HepG2 (cell line): ENCODE data around the gene COPS7A. TPM values are rescaled to one million over a fixed set of nuclear protein-coding genes. Genes with fewer than 3 reads are reported as not detected.

Experiments
- AKAP8 ChIP-seq: sonication (generic); formaldehyde crosslinking; IDR thresholded peaks from 2 replicates; pipeline ENCODE4 v1.5.1; 2020; ENCODE audit warnings: mild to moderate bottlenecking, missing genetic modification reagents
- ATF7 ChIP-seq, 2 experiments: fragments of 450-650 bp in 1 of 2; sonication (generic) in 1 of 2; formaldehyde crosslinking in 1 of 2; IDR thresholded peaks; 2 replicates each; pipeline versions ENCODE4 v1.4.0 to v1.6.1; 2016 to 2020; ENCODE audit warnings: antibody characterized with exemption in 1 of 2, mild to moderate bottlenecking in 1 of 2, missing genetic modification reagents in 1 of 2
- HOXA7 ChIP-seq: sonication (generic); formaldehyde crosslinking; IDR thresholded peaks from 2 replicates; pipeline ENCODE4 v1.8.1; 2022; ENCODE audit warnings: mild to moderate bottlenecking, missing genetic modification reagents, moderate library complexity
- ISX ChIP-seq: sonication (generic); formaldehyde crosslinking; conservative IDR thresholded peaks from 2 replicates; pipeline ENCODE4 v1.5.0; 2020; ENCODE audit warnings: missing genetic modification reagents
- MED1 ChIP-seq: sonication (generic); formaldehyde crosslinking; IDR thresholded peaks from 2 replicates; pipeline ENCODE4 v1.4.0; 2020; ENCODE audit warnings: missing genetic modification reagents
- ZMYM4 ChIP-seq: sonication (generic); formaldehyde crosslinking; IDR thresholded peaks from 2 replicates; pipeline ENCODE4 v1.8.1; 2023; ENCODE audit warnings: mild to moderate bottlenecking, missing genetic modification reagents
- ZNF644 ChIP-seq: IDR thresholded peaks from 2 replicates; pipeline ENCODE4 v1.6.1; 2016; ENCODE audit warnings: low read depth
- ZNF883 ChIP-seq: sonication (generic); formaldehyde crosslinking; IDR thresholded peaks from 2 replicates; pipeline ENCODE4 v1.5.1; 2020; ENCODE audit warnings: mild to moderate bottlenecking, missing genetic modification reagents; ENCODE audit errors: not compliant biosample characterization
- ZNF891 ChIP-seq: sonication (generic); formaldehyde crosslinking; IDR thresholded peaks from 2 replicates; pipeline ENCODE4 v1.5.0; 2020; ENCODE audit warnings: mild to moderate bottlenecking, missing genetic modification reagents
- polyA plus RNA-seq, 8 experiments: library from polyadenylated mRNA; depleted of rRNA in 3 of 8; stranded (reverse) in 7 of 8; unstranded in 1 of 8; fragments of >200 nt; fragmentation: Illumina TruSeq in 4 of 8; extraction: Trizol in 4 of 8; gene quantifications; 2 replicates each; pipeline versions ENCODE4 v1.2.1 to v1.2.3, GENCODE V29; 2011 to 2016; ENCODE audit warnings: low read depth in 4 of 8, missing spikeins in 1 of 8, mixed read lengths in 1 of 8; ENCODE audit not compliant: insufficient read depth in 1 of 8
- total RNA-seq, 5 experiments: library from RNA; depleted of rRNA; stranded (reverse); fragments of >200 nt; fragmentation: Illumina TruSeq; extraction: Trizol; gene quantifications; 2 replicates each; pipeline ENCODE4 v1.2.3, GENCODE V29; 2016; ENCODE audit warnings: low read depth in 1 of 5
- TF ChIP-seq, protein P1 (sequence below): fragments of 450-650 bp; IDR thresholded peaks from 2 replicates; pipeline ENCODE4 v1.6.1; 2017; ENCODE audit warnings: mild to moderate bottlenecking
- TF ChIP-seq, protein P2 (sequence below): IDR thresholded peaks from 2 replicates; pipeline ENCODE4 v1.6.1; 2016; ENCODE audit warnings: low read depth, borderline replicate concordance
- TF ChIP-seq, protein P3 (sequence below): sonication (generic); formaldehyde crosslinking; IDR thresholded peaks from 2 replicates; pipeline ENCODE4 v1.4.0; 2020; ENCODE audit warnings: missing genetic modification reagents, borderline replicate concordance
- TF ChIP-seq, protein P4 (sequence below): sonication (generic); formaldehyde crosslinking; IDR thresholded peaks from 2 replicates; pipeline ENCODE4 v1.4.0; 2020; ENCODE audit warnings: mild to moderate bottlenecking, missing genetic modification reagents
- TF ChIP-seq, protein P5 (sequence below): IDR thresholded peaks from 2 replicates; pipeline ENCODE4 v1.6.1; 2018; ENCODE audit warnings: missing genetic modification reagents
- TF ChIP-seq, protein P6 (sequence below): sonication (generic); formaldehyde crosslinking; IDR thresholded peaks from 2 replicates; pipeline ENCODE4 v1.4.0; 2020; ENCODE audit warnings: missing genetic modification reagents

Gene COPS7A
- total and polyA plus RNA-seq, 2 of the 13 experiments (the other 11 are each of a cell fraction or from before 2014, with no cell fraction given), result 40.0 to 73.6 TPM

DNA sequence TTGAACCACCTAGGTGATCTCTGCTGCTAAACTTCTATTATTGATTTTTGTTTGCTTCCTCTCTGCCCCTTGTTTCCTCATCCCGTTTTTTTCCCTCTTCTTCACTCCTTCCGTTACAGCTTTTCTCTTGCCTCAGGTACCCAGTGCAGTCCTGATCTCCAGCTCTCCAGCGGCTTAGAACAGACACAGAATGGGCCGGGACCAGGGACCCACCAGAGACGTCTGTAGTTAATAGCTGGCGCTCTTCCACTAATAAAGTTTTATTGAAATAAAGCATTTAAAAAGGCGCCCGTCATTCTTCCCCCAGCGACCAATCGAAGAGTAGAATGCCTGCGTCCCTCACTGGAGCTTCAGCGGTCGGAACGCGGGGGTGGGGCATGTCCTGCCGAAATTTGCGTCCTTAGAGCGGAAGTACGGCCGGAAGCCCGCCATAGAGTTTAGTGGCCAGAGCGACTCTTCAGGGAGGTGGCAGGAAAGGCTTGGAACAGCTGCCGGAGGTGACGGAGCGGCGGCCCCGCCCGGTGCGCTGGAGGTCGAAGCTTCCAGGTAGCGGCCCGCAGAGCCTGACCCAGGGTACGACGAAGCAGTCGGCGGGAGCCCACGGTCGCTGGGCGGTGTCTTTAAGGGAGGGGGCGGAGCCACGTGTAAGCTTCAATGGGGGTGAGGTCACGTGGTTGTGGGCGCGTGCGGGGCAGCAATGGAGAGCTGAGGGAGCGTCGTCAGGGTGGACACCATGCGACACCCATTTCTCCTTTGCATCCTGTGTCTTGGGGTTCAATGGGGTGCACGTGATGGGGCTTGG is at the start of gene COPS7A (continued):
- TF ChIP-seq, protein P1, sequence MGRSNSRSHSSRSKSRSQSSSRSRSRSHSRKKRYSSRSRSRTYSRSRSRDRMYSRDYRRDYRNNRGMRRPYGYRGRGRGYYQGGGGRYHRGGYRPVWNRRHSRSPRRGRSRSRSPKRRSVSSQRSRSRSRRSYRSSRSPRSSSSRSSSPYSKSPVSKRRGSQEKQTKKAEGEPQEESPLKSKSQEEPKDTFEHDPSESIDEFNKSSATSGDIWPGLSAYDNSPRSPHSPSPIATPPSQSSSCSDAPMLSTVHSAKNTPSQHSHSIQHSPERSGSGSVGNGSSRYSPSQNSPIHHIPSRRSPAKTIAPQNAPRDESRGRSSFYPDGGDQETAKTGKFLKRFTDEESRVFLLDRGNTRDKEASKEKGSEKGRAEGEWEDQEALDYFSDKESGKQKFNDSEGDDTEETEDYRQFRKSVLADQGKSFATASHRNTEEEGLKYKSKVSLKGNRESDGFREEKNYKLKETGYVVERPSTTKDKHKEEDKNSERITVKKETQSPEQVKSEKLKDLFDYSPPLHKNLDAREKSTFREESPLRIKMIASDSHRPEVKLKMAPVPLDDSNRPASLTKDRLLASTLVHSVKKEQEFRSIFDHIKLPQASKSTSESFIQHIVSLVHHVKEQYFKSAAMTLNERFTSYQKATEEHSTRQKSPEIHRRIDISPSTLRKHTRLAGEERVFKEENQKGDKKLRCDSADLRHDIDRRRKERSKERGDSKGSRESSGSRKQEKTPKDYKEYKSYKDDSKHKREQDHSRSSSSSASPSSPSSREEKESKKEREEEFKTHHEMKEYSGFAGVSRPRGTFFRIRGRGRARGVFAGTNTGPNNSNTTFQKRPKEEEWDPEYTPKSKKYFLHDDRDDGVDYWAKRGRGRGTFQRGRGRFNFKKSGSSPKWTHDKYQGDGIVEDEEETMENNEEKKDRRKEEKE, result no peak
- no peak; the same call in 1 of the 2 replicates for TF ChIP-seq ISX (CRISPR knock-in tag)
- TF ChIP-seq, protein P2, sequence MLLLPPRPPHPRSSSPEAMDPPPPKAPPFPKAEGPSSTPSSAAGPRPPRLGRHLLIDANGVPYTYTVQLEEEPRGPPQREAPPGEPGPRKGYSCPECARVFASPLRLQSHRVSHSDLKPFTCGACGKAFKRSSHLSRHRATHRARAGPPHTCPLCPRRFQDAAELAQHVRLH, result peak; percentile 76
- no peak for TF ChIP-seq ATF7 (IDR thresholded peaks at IDR 0.05)
- peak; percentile 18; the same call in 1 of the 2 replicates for TF ChIP-seq ATF7 (CRISPR knock-in tag; IDR thresholded peaks at IDR 0.05)
- peak; percentile 60; the same call in 1 of the 2 replicates for TF ChIP-seq ZNF644
- TF ChIP-seq, protein P3, sequence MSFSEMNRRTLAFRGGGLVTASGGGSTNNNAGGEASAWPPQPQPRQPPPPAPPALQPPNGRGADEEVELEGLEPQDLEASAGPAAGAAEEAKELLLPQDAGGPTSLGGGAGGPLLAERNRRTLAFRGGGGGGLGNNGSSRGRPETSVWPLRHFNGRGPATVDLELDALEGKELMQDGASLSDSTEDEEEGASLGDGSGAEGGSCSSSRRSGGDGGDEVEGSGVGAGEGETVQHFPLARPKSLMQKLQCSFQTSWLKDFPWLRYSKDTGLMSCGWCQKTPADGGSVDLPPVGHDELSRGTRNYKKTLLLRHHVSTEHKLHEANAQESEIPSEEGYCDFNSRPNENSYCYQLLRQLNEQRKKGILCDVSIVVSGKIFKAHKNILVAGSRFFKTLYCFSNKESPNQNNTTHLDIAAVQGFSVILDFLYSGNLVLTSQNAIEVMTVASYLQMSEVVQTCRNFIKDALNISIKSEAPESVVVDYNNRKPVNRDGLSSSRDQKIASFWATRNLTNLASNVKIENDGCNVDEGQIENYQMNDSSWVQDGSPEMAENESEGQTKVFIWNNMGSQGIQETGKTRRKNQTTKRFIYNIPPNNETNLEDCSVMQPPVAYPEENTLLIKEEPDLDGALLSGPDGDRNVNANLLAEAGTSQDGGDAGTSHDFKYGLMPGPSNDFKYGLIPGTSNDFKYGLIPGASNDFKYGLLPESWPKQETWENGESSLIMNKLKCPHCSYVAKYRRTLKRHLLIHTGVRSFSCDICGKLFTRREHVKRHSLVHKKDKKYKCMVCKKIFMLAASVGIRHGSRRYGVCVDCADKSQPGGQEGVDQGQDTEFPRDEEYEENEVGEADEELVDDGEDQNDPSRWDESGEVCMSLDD (CRISPR knock-in tag), result no peak
- peak; percentile 81 for TF ChIP-seq MED1 (CRISPR knock-in tag)
- TF ChIP-seq, protein P4, sequence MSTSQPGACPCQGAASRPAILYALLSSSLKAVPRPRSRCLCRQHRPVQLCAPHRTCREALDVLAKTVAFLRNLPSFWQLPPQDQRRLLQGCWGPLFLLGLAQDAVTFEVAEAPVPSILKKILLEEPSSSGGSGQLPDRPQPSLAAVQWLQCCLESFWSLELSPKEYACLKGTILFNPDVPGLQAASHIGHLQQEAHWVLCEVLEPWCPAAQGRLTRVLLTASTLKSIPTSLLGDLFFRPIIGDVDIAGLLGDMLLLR (CRISPR knock-in tag), result peak; percentile 91
- TF ChIP-seq ZMYM4 (CRISPR knock-in tag), result peak; percentile 87
- TF ChIP-seq HOXA7 (CRISPR knock-in tag), result no peak
- peak; percentile 63; the same call in 1 of the 2 replicates for TF ChIP-seq AKAP8
- TF ChIP-seq, protein P5, sequence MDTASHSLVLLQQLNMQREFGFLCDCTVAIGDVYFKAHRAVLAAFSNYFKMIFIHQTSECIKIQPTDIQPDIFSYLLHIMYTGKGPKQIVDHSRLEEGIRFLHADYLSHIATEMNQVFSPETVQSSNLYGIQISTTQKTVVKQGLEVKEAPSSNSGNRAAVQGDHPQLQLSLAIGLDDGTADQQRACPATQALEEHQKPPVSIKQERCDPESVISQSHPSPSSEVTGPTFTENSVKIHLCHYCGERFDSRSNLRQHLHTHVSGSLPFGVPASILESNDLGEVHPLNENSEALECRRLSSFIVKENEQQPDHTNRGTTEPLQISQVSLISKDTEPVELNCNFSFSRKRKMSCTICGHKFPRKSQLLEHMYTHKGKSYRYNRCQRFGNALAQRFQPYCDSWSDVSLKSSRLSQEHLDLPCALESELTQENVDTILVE, result peak; percentile 99
- peak; percentile 92 for TF ChIP-seq ZNF883
- TF ChIP-seq, protein P6, sequence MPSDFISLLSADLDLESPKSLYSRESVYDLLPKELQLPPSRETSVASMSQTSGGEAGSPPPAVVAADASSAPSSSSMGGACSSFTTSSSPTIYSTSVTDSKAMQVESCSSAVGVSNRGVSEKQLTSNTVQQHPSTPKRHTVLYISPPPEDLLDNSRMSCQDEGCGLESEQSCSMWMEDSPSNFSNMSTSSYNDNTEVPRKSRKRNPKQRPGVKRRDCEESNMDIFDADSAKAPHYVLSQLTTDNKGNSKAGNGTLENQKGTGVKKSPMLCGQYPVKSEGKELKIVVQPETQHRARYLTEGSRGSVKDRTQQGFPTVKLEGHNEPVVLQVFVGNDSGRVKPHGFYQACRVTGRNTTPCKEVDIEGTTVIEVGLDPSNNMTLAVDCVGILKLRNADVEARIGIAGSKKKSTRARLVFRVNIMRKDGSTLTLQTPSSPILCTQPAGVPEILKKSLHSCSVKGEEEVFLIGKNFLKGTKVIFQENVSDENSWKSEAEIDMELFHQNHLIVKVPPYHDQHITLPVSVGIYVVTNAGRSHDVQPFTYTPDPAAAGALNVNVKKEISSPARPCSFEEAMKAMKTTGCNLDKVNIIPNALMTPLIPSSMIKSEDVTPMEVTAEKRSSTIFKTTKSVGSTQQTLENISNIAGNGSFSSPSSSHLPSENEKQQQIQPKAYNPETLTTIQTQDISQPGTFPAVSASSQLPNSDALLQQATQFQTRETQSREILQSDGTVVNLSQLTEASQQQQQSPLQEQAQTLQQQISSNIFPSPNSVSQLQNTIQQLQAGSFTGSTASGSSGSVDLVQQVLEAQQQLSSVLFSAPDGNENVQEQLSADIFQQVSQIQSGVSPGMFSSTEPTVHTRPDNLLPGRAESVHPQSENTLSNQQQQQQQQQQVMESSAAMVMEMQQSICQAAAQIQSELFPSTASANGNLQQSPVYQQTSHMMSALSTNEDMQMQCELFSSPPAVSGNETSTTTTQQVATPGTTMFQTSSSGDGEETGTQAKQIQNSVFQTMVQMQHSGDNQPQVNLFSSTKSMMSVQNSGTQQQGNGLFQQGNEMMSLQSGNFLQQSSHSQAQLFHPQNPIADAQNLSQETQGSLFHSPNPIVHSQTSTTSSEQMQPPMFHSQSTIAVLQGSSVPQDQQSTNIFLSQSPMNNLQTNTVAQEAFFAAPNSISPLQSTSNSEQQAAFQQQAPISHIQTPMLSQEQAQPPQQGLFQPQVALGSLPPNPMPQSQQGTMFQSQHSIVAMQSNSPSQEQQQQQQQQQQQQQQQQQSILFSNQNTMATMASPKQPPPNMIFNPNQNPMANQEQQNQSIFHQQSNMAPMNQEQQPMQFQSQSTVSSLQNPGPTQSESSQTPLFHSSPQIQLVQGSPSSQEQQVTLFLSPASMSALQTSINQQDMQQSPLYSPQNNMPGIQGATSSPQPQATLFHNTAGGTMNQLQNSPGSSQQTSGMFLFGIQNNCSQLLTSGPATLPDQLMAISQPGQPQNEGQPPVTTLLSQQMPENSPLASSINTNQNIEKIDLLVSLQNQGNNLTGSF, result peak; percentile 86
- peak; percentile 94 for TF ChIP-seq ZNF891 (CRISPR knock-in tag)
